ENCODE data around the gene SCN11A. TPM values are rescaled to one million over a fixed set of nuclear protein-coding genes. Genes with fewer than 3 reads are reported as not detected.

Gene SCN11A
- total and polyA plus RNA-seq, 2 of the 13 experiments (the other 11 are each of a cell fraction or from before 2014, with no cell fraction given): 0.02 to 0.11 TPM

DNA sequence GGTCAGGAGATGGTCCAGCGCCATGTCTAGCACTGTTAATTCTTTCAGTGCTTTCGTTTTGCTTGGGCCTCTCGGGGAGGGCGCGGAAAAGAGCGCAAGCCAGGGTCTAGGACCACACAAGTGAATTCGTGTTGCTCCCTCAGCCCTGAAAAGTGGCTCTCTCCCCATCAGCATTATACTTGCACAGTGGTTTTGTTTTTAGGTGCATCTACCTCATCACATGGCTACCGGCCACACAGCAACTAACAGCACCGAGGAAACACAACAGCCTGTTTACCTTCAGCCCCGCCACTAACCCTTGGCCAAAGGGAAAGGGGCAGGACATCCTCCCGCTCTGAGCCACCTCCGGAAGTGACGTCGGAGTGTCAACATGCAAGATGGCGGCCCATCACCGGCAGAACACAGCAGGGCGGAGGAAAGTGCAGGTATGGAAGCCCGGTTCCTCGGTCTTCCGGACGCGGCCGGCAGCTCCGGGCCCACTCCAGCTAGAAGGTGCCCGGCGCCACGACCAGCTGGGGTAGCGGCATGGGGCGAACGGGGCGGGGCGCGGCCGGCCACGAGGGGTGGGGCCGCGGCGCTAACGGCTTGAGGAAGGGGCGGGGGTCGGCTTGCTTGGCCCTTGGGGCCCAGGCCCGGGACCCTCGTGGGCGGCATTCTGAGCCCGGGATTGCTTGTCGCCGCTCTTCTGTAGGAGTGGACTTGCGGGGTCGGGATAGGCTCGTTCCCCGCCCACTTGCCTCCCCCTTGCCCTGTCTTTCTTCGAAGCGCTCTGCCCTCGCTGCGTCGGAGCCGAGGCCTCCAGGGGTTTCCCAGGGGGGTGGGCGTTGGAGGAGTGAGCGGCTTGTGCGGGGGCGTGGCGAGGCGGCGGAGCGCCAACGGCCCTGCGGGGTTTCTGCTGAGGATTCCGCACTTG is at the start of gene SCN11A, which contains the start of gene WDR48 (continued):
- TF ChIP-seq, protein P1, sequence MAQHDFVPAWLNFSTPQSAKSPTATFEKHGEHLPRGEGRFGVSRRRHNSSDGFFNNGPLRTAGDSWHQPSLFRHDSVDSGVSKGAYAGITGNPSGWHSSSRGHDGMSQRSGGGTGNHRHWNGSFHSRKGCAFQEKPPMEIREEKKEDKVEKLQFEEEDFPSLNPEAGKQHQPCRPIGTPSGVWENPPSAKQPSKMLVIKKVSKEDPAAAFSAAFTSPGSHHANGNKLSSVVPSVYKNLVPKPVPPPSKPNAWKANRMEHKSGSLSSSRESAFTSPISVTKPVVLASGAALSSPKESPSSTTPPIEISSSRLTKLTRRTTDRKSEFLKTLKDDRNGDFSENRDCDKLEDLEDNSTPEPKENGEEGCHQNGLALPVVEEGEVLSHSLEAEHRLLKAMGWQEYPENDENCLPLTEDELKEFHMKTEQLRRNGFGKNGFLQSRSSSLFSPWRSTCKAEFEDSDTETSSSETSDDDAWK (CRISPR knock-in tag; IDR thresholded peaks at IDR 0.05): no peak
- TF ChIP-seq ZNF326 (CRISPR knock-in tag; IDR thresholded peaks at IDR 0.05; ENCODE audit: borderline replicate concordance): no peak
- TF ChIP-seq KDM5A (IDR thresholded peaks at IDR 0.05; ENCODE audit: borderline replicate concordance, low read length): peak; percentile 98
- TF ChIP-seq, protein P2, sequence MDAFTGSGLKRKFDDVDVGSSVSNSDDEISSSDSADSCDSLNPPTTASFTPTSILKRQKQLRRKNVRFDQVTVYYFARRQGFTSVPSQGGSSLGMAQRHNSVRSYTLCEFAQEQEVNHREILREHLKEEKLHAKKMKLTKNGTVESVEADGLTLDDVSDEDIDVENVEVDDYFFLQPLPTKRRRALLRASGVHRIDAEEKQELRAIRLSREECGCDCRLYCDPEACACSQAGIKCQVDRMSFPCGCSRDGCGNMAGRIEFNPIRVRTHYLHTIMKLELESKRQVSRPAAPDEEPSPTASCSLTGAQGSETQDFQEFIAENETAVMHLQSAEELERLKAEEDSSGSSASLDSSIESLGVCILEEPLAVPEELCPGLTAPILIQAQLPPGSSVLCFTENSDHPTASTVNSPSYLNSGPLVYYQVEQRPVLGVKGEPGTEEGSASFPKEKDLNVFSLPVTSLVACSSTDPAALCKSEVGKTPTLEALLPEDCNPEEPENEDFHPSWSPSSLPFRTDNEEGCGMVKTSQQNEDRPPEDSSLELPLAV (CRISPR knock-in tag; conservative IDR thresholded peaks at IDR 0.05; ENCODE audit: low read depth): 0 out of 2 replicates have a peak, but pooled peaks have one; percentile 60
- 0 out of 2 replicates have a peak, but pooled peaks have one; percentile 57 for TF ChIP-seq ZNF563 (CRISPR knock-in tag; IDR thresholded peaks at IDR 0.05)
- no peak for TF ChIP-seq ZNF530 (CRISPR knock-in tag; IDR thresholded peaks at IDR 0.05; ENCODE audit: low read depth)
- peak; percentile 100 for TF ChIP-seq FOXK1 (CRISPR knock-in tag; IDR thresholded peaks at IDR 0.05; ENCODE audit: borderline replicate concordance, low read depth)
- TF ChIP-seq, protein P3, sequence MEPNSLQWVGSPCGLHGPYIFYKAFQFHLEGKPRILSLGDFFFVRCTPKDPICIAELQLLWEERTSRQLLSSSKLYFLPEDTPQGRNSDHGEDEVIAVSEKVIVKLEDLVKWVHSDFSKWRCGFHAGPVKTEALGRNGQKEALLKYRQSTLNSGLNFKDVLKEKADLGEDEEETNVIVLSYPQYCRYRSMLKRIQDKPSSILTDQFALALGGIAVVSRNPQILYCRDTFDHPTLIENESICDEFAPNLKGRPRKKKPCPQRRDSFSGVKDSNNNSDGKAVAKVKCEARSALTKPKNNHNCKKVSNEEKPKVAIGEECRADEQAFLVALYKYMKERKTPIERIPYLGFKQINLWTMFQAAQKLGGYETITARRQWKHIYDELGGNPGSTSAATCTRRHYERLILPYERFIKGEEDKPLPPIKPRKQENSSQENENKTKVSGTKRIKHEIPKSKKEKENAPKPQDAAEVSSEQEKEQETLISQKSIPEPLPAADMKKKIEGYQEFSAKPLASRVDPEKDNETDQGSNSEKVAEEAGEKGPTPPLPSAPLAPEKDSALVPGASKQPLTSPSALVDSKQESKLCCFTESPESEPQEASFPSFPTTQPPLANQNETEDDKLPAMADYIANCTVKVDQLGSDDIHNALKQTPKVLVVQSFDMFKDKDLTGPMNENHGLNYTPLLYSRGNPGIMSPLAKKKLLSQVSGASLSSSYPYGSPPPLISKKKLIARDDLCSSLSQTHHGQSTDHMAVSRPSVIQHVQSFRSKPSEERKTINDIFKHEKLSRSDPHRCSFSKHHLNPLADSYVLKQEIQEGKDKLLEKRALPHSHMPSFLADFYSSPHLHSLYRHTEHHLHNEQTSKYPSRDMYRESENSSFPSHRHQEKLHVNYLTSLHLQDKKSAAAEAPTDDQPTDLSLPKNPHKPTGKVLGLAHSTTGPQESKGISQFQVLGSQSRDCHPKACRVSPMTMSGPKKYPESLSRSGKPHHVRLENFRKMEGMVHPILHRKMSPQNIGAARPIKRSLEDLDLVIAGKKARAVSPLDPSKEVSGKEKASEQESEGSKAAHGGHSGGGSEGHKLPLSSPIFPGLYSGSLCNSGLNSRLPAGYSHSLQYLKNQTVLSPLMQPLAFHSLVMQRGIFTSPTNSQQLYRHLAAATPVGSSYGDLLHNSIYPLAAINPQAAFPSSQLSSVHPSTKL (CRISPR knock-in tag; IDR thresholded peaks at IDR 0.05): 0 out of 2 replicates have a peak, but pooled peaks have one; percentile 8
- no peak for TF ChIP-seq GTF3A (CRISPR knock-in tag; conservative IDR thresholded peaks at IDR 0.05)
- TF ChIP-seq HNRNPK (IDR thresholded peaks at IDR 0.05; ENCODE audit: low read depth, low read length, poor library complexity, severe bottlenecking): no peak
- 0 out of 2 replicates have a peak, but pooled peaks have one; percentile 66 for TF ChIP-seq ZBTB2 (CRISPR knock-in tag; IDR thresholded peaks at IDR 0.05; ENCODE audit: low read depth)
- TF ChIP-seq, protein P4, sequence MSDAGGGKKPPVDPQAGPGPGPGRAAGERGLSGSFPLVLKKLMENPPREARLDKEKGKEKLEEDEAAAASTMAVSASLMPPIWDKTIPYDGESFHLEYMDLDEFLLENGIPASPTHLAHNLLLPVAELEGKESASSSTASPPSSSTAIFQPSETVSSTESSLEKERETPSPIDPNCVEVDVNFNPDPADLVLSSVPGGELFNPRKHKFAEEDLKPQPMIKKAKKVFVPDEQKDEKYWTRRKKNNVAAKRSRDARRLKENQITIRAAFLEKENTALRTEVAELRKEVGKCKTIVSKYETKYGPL (CRISPR knock-in tag; IDR thresholded peaks at IDR 0.05): no peak
- TF ChIP-seq FOXJ3 (CRISPR knock-in tag; IDR thresholded peaks at IDR 0.05; ENCODE audit: borderline replicate concordance): peak; percentile 82
- TF ChIP-seq, protein P5, sequence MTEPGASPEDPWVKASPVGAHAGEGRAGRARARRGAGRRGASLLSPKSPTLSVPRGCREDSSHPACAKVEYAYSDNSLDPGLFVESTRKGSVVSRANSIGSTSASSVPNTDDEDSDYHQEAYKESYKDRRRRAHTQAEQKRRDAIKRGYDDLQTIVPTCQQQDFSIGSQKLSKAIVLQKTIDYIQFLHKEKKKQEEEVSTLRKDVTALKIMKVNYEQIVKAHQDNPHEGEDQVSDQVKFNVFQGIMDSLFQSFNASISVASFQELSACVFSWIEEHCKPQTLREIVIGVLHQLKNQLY (CRISPR knock-in tag; IDR thresholded peaks at IDR 0.05): no peak
- no peak; the same call in 1 of the 2 replicates for TF ChIP-seq ZNF367 (CRISPR knock-in tag; IDR thresholded peaks at IDR 0.05; ENCODE audit: borderline replicate concordance)
- TF ChIP-seq ONECUT2 (CRISPR knock-in tag; IDR thresholded peaks at IDR 0.05): no peak
- no peak; the same call in 1 of the 2 replicates for TF ChIP-seq ZNF263 (CRISPR knock-in tag; IDR thresholded peaks at IDR 0.05)
- no peak for TF ChIP-seq SMAD3 (CRISPR knock-in tag; IDR thresholded peaks at IDR 0.05)
